Measurements from ENCODE around the gene MPP3. TPM values are rescaled to one million over a fixed set of nuclear protein-coding genes. Genes with fewer than 3 reads are reported as not detected.

The MPP3 gene
- total and polyA plus RNA-seq, 4 donors = 9.9 to 38.7 (median 24.6) TPM

DNA sequence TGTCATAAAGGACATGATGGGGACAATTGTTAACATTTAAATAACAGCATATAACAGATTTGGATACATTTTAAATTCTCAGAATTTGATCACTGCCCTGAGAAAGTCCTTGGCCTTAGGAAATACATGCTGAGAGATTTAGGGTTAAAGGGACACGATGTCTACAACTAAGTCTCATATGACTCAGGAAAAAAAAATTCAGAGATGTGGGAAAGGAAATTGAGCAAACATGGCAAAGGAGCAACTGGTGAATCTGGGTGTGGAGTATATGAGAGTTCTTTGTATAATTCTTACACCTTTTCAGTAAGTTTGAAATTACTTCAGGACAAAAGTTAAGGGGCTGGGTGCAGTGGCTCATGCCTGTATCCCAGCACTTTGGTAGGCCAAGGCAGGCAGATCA lies 18.2 kb downstream of the MPP3 start:
- ATAC-seq (ENCODE audit: insufficient read depth, low FRiP score) (no peak), DNase-seq (no peak)
- no peak overlapping the region for H3K27ac ChIP-seq (ENCODE audit: low read depth in 1 of 2, low read length in 1 of 2)
- WGBS, 2 donors = 28 to 30% methylated on average over 1 of the region's 1 CpG
- no peak overlapping the region for H3K9ac ChIP-seq (ENCODE audit: insufficient read depth in 1 of 2, low read length in 2 of 2)
- H3K4me3 ChIP-seq = no peak overlapping the region
- H3K9me3 ChIP-seq (ENCODE audit: control insufficient read depth in 4 of 4, insufficient read depth in 3 of 4, low read length in 3 of 4) = no peaks in the 10 kb centered on the region
- TF ChIP-seq, protein P1, sequence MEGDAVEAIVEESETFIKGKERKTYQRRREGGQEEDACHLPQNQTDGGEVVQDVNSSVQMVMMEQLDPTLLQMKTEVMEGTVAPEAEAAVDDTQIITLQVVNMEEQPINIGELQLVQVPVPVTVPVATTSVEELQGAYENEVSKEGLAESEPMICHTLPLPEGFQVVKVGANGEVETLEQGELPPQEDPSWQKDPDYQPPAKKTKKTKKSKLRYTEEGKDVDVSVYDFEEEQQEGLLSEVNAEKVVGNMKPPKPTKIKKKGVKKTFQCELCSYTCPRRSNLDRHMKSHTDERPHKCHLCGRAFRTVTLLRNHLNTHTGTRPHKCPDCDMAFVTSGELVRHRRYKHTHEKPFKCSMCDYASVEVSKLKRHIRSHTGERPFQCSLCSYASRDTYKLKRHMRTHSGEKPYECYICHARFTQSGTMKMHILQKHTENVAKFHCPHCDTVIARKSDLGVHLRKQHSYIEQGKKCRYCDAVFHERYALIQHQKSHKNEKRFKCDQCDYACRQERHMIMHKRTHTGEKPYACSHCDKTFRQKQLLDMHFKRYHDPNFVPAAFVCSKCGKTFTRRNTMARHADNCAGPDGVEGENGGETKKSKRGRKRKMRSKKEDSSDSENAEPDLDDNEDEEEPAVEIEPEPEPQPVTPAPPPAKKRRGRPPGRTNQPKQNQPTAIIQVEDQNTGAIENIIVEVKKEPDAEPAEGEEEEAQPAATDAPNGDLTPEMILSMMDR (IDR thresholded peaks at IDR 0.05; ENCODE audit: control extremely low read depth, extremely low read depth) = no peak
- peaks cover 9 to 34% (median 22%) of the 10 kb centered on the region in 4 donors for H3K36me3 ChIP-seq (ENCODE audit: control insufficient read depth in 4 of 4, insufficient read depth in 4 of 4, low read length in 4 of 4)
- no peaks in the 10 kb centered on the region for H3K27me3 ChIP-seq (ENCODE audit: control insufficient read depth in 3 of 3, insufficient read depth in 3 of 3, low read length in 2 of 3)
- no peaks in the 10 kb centered on the region for H3K4me1 ChIP-seq (ENCODE audit: control insufficient read depth in 5 of 5, insufficient read depth in 5 of 5, low read length in 5 of 5)

DNA sequence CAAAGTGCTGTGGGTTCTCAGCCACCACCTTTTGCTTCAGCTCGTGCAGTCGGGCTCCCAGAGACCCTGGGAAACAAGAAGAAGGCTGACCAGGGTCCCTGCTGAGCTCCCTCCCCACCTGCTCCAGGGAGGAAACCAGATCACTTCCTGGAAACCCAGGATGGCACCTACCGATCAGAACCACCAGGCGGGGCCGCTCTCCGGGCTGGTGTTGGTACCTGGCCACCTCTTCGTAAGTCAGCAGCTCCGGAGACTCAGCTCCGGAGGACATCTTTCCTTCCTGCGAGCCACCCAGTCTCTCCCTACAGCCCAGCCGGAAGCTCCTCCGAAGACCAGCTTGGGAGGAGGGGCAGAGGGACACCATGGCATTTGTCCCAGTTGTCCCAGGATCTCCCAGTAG lies 18.9 kb downstream of the MPP3 start:
- ATAC-seq (ENCODE audit: insufficient read depth, low FRiP score) = no peak
- TF ChIP-seq, protein P1 (IDR thresholded peaks at IDR 0.05; ENCODE audit: control extremely low read depth, extremely low read depth) = no peak
- no peaks in the 10 kb centered on the region for H3K4me1 ChIP-seq (ENCODE audit: control insufficient read depth in 5 of 5, insufficient read depth in 5 of 5, low read length in 5 of 5)
- no peaks in the 10 kb centered on the region for H3K27me3 ChIP-seq (ENCODE audit: control insufficient read depth in 3 of 3, insufficient read depth in 3 of 3, low read length in 2 of 3)
- 83 to 84% methylated on average over 12 of the region's 12 CpGs for WGBS, 2 donors
- H3K9ac ChIP-seq (ENCODE audit: insufficient read depth in 1 of 2, low read length in 2 of 2) = no peak overlapping the region
- peaks cover 9 to 34% (median 21%) of the 10 kb centered on the region in 4 donors for H3K36me3 ChIP-seq (ENCODE audit: control insufficient read depth in 4 of 4, insufficient read depth in 4 of 4, low read length in 4 of 4)
- H3K27ac ChIP-seq (ENCODE audit: low read depth in 1 of 2, low read length in 1 of 2) = no peak overlapping the region
- peaks cover 0 to 1% (median 0%) of the 10 kb centered on the region in 4 donors for H3K9me3 ChIP-seq (ENCODE audit: control insufficient read depth in 4 of 4, insufficient read depth in 3 of 4, low read length in 3 of 4)
- no peak overlapping the region for H3K4me3 ChIP-seq
- no peak for DNase-seq

DNA sequence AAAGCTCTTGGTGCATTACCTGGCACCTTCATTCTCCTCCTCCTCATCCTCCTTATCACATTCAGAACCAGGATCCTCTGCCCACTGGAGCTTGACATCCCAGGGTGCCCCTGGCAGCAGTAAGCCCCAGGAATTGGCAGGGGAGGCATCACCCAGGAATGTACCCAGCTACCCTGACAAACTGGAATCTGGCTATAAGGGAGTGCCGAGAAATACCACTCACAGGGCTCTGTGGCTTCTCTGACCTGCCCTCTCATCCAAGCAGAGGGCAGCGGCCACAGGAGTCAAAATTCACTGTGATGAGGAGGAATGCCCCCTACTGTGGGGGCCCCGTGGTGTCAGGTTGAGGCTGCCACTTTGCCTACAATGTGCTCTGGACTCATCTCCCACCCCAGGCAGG lies 19.6 kb downstream of the MPP3 start:
- TF ChIP-seq, protein P1 (IDR thresholded peaks at IDR 0.05; ENCODE audit: control extremely low read depth, extremely low read depth) = no peak
- H3K4me1 ChIP-seq (ENCODE audit: control insufficient read depth in 5 of 5, insufficient read depth in 5 of 5, low read length in 5 of 5) = no peaks in the 10 kb centered on the region
- H3K27me3 ChIP-seq (ENCODE audit: control insufficient read depth in 3 of 3, insufficient read depth in 3 of 3, low read length in 2 of 3) = no peaks in the 10 kb centered on the region
- peaks cover 12 to 36% (median 23%) of the 10 kb centered on the region in 4 donors for H3K36me3 ChIP-seq (ENCODE audit: control insufficient read depth in 4 of 4, insufficient read depth in 4 of 4, low read length in 4 of 4)
- ATAC-seq (ENCODE audit: insufficient read depth, low FRiP score) = no peak
- no peak overlapping the region for H3K27ac ChIP-seq (ENCODE audit: low read depth in 1 of 2, low read length in 1 of 2)
- H3K9ac ChIP-seq (ENCODE audit: insufficient read depth in 1 of 2, low read length in 2 of 2) = no peak overlapping the region
- no peak overlapping the region for H3K4me3 ChIP-seq
- peaks cover 0 to 1% (median 0%) of the 10 kb centered on the region in 4 donors for H3K9me3 ChIP-seq (ENCODE audit: control insufficient read depth in 4 of 4, insufficient read depth in 3 of 4, low read length in 3 of 4)
- DNase-seq = no peak
- WGBS, 2 donors = 89 to 94% methylated on average over 3 of the region's 3 CpGs

All from lung (tissue), 12 donors.